ENCODE data around the gene LTBP1.

DNA sequence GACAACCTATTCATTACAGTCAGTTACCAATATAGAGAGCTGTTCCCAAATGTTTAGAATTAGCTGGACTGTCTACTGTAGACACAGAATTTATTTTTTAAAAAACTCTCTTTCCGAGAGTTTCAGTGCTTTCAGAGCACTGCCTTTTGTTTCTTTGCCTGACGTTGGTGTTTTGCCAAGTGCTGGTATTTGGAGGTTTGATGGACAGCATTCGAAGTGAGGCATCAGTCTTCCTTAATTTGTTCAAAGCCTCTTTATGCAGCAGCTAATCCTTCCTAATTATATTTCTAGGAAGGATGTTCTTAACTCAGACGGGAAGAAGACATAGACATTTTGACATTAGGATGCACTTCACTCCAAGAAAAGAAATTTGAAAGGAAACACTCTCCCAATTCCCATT lies 83.2 kb downstream of the LTBP1 start:
- TF ChIP-seq EP300 (IDR thresholded peaks at IDR 0.05) = no peak
- TF ChIP-seq, protein P1, sequence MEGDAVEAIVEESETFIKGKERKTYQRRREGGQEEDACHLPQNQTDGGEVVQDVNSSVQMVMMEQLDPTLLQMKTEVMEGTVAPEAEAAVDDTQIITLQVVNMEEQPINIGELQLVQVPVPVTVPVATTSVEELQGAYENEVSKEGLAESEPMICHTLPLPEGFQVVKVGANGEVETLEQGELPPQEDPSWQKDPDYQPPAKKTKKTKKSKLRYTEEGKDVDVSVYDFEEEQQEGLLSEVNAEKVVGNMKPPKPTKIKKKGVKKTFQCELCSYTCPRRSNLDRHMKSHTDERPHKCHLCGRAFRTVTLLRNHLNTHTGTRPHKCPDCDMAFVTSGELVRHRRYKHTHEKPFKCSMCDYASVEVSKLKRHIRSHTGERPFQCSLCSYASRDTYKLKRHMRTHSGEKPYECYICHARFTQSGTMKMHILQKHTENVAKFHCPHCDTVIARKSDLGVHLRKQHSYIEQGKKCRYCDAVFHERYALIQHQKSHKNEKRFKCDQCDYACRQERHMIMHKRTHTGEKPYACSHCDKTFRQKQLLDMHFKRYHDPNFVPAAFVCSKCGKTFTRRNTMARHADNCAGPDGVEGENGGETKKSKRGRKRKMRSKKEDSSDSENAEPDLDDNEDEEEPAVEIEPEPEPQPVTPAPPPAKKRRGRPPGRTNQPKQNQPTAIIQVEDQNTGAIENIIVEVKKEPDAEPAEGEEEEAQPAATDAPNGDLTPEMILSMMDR (IDR thresholded peaks at IDR 0.05) = no peak
- TF ChIP-seq POLR2A (IDR thresholded peaks at IDR 0.05) = no peak
- no peak for TF ChIP-seq POLR2AphosphoS5 (IDR thresholded peaks at IDR 0.05)

Data from suprapubic skin (tissue), 4 donors.